ENCODE measurements around the gene TCEA3.

Gene TCEA3

GRCh38 chr1:23422241-23422877, 2.2 kb downstream of the TCEA3 start:
- CTCF ChIA-PET = no interaction called here
- no peak for TF ChIP-seq FOXK2 (IDR thresholded peaks at IDR 0.05)
- no peak for TF ChIP-seq L3MBTL2 (conservative IDR thresholded peaks at IDR 0.05)
- no peak for TF ChIP-seq TARDBP (IDR thresholded peaks at IDR 0.05)
- no peak for TF ChIP-seq LEF1 (IDR thresholded peaks at IDR 0.05; ENCODE audit: borderline replicate concordance)
- no peak for TF ChIP-seq HDGF (IDR thresholded peaks at IDR 0.05; ENCODE audit: borderline replicate concordance)
- no peak for TF ChIP-seq SUZ12 (IDR thresholded peaks at IDR 0.05)
- no peak for TF ChIP-seq FOXM1 (IDR thresholded peaks at IDR 0.05; ENCODE audit: borderline replicate concordance)
- TF ChIP-seq ZNF384 (IDR thresholded peaks at IDR 0.05) = no peak
- TF ChIP-seq ELF4 (IDR thresholded peaks at IDR 0.05) = no peak
- TF ChIP-seq FOXA1 (IDR thresholded peaks at IDR 0.05) = no peak
- TF ChIP-seq ARNT (IDR thresholded peaks at IDR 0.05) = no peak
- TF ChIP-seq NFRKB (IDR thresholded peaks at IDR 0.05) = no peak
- TF ChIP-seq SP1 (IDR thresholded peaks at IDR 0.05) = no peak
- DNase-seq (ENCODE audit: extremely low spot score) = no peak
- POLR2A ChIA-PET = interaction anchor here (1.3 kb wide), 1 partner anchor 54 kb away, joined by 4 read pairs; no protein-coding TSS in a partner anchor

GRCh38 chr1:23421753-23422240, 2.8 kb downstream of the TCEA3 start:
- POLR2A ChIA-PET = interaction anchor here (1.3 kb wide), 1 partner anchor 54 kb away, joined by 4 read pairs; no protein-coding TSS in a partner anchor
- DNase-seq (ENCODE audit: extremely low spot score) = no peak

GRCh38 chr1:23421343-23421742, 3.2 kb downstream of the TCEA3 start:
- POLR2A ChIA-PET = no interaction called here
- DNase-seq (ENCODE audit: extremely low spot score) = no peak
- no peak for TF ChIP-seq L3MBTL2 (conservative IDR thresholded peaks at IDR 0.05)
- TF ChIP-seq HDGF (IDR thresholded peaks at IDR 0.05; ENCODE audit: borderline replicate concordance) = no peak
- no peak for TF ChIP-seq SP1 (IDR thresholded peaks at IDR 0.05)
- TF ChIP-seq ZNF384 (IDR thresholded peaks at IDR 0.05) = no peak
- TF ChIP-seq CTBP1 (IDR thresholded peaks at IDR 0.05; ENCODE audit: borderline replicate concordance) = no peak
- no peak for TF ChIP-seq TARDBP (IDR thresholded peaks at IDR 0.05)
- no peak for TF ChIP-seq SUZ12 (IDR thresholded peaks at IDR 0.05)
- no peak for TF ChIP-seq ARNT (IDR thresholded peaks at IDR 0.05)
- TF ChIP-seq LEF1 (IDR thresholded peaks at IDR 0.05; ENCODE audit: borderline replicate concordance) = no peak
- no peak for TF ChIP-seq BHLHE40 (IDR thresholded peaks at IDR 0.05; ENCODE audit: borderline replicate concordance)
- no peak for TF ChIP-seq ELF4 (IDR thresholded peaks at IDR 0.05)
- TF ChIP-seq NFRKB (IDR thresholded peaks at IDR 0.05) = no peak
- CTCF ChIA-PET = no interaction called here

More at GRCh38 chr1:23421753-23422240, 2.8 kb downstream of the TCEA3 start:
- TF ChIP-seq FOXA1 (IDR thresholded peaks at IDR 0.05) = no peak
- no peak for TF ChIP-seq LEF1 (IDR thresholded peaks at IDR 0.05; ENCODE audit: borderline replicate concordance)
- no peak for TF ChIP-seq SUZ12 (IDR thresholded peaks at IDR 0.05)
- no peak for TF ChIP-seq SP1 (IDR thresholded peaks at IDR 0.05)
- no peak for TF ChIP-seq PKNOX1 (IDR thresholded peaks at IDR 0.05)
- no peak for TF ChIP-seq ZNF384 (IDR thresholded peaks at IDR 0.05)
- no peak for TF ChIP-seq ARNT (IDR thresholded peaks at IDR 0.05)
- TF ChIP-seq CTBP1 (IDR thresholded peaks at IDR 0.05; ENCODE audit: borderline replicate concordance) = no peak
- TF ChIP-seq BHLHE40 (IDR thresholded peaks at IDR 0.05; ENCODE audit: borderline replicate concordance) = no peak
- no peak for TF ChIP-seq ELF4 (IDR thresholded peaks at IDR 0.05)
- no peak for TF ChIP-seq TARDBP (IDR thresholded peaks at IDR 0.05)
- no peak for TF ChIP-seq NFRKB (IDR thresholded peaks at IDR 0.05)
- CTCF ChIA-PET = no interaction called here

- ChIA-PET CTCF (no interaction called here), POLR2A (no interaction called here)
- no peak for DNase-seq (ENCODE audit: extremely low spot score)
- TF ChIP-seq CTBP1 (IDR thresholded peaks at IDR 0.05; ENCODE audit: borderline replicate concordance) (no peak), SUZ12 (IDR thresholded peaks at IDR 0.05) (no peak), ELF4 (IDR thresholded peaks at IDR 0.05) (no peak), HDGF (IDR thresholded peaks at IDR 0.05; ENCODE audit: borderline replicate concordance) (no peak), TARDBP (IDR thresholded peaks at IDR 0.05) (no peak), ZNF384 (IDR thresholded peaks at IDR 0.05) (no peak), BHLHE40 (IDR thresholded peaks at IDR 0.05; ENCODE audit: borderline replicate concordance) (no peak), SP1 (IDR thresholded peaks at IDR 0.05) (no peak), FOXK2 (IDR thresholded peaks at IDR 0.05) (no peak), L3MBTL2 (conservative IDR thresholded peaks at IDR 0.05) (no peak), FOXA1 (IDR thresholded peaks at IDR 0.05) (no peak), NFRKB (IDR thresholded peaks at IDR 0.05) (no peak), FOXM1 (IDR thresholded peaks at IDR 0.05; ENCODE audit: borderline replicate concordance) (no peak), PKNOX1 (IDR thresholded peaks at IDR 0.05) (no peak), ARNT (IDR thresholded peaks at IDR 0.05) (no peak), LEF1 (IDR thresholded peaks at IDR 0.05; ENCODE audit: borderline replicate concordance) (no peak)
Observed at GRCh38 chr1:23420778-23421177, 3.8 kb downstream of the TCEA3 start.

- no peak for DNase-seq (ENCODE audit: extremely low spot score)
- TF ChIP-seq TARDBP (IDR thresholded peaks at IDR 0.05) = no peak
- no peak for TF ChIP-seq CTBP1 (IDR thresholded peaks at IDR 0.05; ENCODE audit: borderline replicate concordance)
- TF ChIP-seq ELF4 (IDR thresholded peaks at IDR 0.05) = no peak
- TF ChIP-seq FOXM1 (IDR thresholded peaks at IDR 0.05; ENCODE audit: borderline replicate concordance) = no peak
- no peak for TF ChIP-seq SP1 (IDR thresholded peaks at IDR 0.05)
- no peak for TF ChIP-seq BHLHE40 (IDR thresholded peaks at IDR 0.05; ENCODE audit: borderline replicate concordance)
- POLR2A ChIA-PET = no interaction called here
- CTCF ChIA-PET = interaction anchor here (1.3 to 1.4 kb wide), 2 partner anchors 10 to 15 kb away, joined by 3 to 5 read pairs; no protein-coding TSS in a partner anchor
Observed at GRCh38 chr1:23419180-23419579, 5.4 kb downstream of the TCEA3 start.

- DNase-seq (ENCODE audit: extremely low spot score) = no peak
- CTCF ChIA-PET = interaction anchor here (1.3 kb wide), 1 partner anchor 14 kb away, joined by 5 read pairs; no protein-coding TSS in a partner anchor
- POLR2A ChIA-PET = interaction anchor here (1.1 kb wide), 1 partner anchor 73 kb away, joined by 5 read pairs; the partner anchor contains the start of gene HNRNPR
- TF ChIP-seq LEF1 (IDR thresholded peaks at IDR 0.05; ENCODE audit: borderline replicate concordance) (no peak), NFRKB (IDR thresholded peaks at IDR 0.05) (no peak), HDGF (IDR thresholded peaks at IDR 0.05; ENCODE audit: borderline replicate concordance) (no peak)
Observed at GRCh38 chr1:23417570-23417969, 7.0 kb downstream of the TCEA3 start.
